Common myeloid progenitor, CD34-positive (primary cell): ENCODE measurements around the gene INA.

ENCODE experiments used
- CTCF ChIA-PET: fragments of 350-600 bp; sonication (Branson Sonifier 250); formaldehyde crosslinking; loops from one replicate; lab custom pipeline; 2021; ENCODE audit warnings: antibody characterized with exemption; lab: Charles Lee
- POLR2A ChIA-PET: fragments of 350-600 bp; sonication (Branson Sonifier 250); formaldehyde crosslinking; loops from one replicate; lab custom pipeline; 2021; ENCODE audit warnings: antibody characterized with exemption; lab: Charles Lee
- DNase-seq, 3 donors: peaks; one replicate each; pipeline versions ENCODE4 v3.0.0 to v3.0.0-alpha.2; 2013
- H3K27ac ChIP-seq, 2 experiments: 1 replicate in 1 of 2; 2 replicates in 1 of 2; pipeline ENCODE4 v1.7.0; 2013; ENCODE audit warnings: inconsistent platforms in 2 of 2, low read length in 2 of 2, mild to moderate bottlenecking in 2 of 2, low read depth in 1 of 2, moderate library complexity in 1 of 2; ENCODE audit not compliant: severe bottlenecking in 2 of 2, insufficient read depth in 1 of 2, poor library complexity in 1 of 2
- H3K27me3 ChIP-seq, 5 experiments: replicated peaks in 2 of 5; 1 replicate in 3 of 5; 2 replicates in 2 of 5; pipeline versions ENCODE4 v1.6.1 to v1.7.0; 2013; ENCODE audit warnings: low read length in 4 of 5, mild to moderate bottlenecking in 2 of 5, moderate library complexity in 2 of 5, inconsistent platforms in 1 of 5; ENCODE audit not compliant: insufficient read depth in 5 of 5, control insufficient read depth in 4 of 5
- H3K36me3 ChIP-seq, 4 experiments: 1 replicate in 2 of 4; 2 replicates in 2 of 4; pipeline versions ENCODE4 v1.6.1 to v1.7.0; 2013; ENCODE audit warnings: low read length in 3 of 4, control low read depth in 1 of 4, mild to moderate bottlenecking in 1 of 4; ENCODE audit not compliant: control insufficient read depth in 4 of 4, insufficient read depth in 4 of 4
- H3K4me1 ChIP-seq, 4 experiments: 1 replicate in 3 of 4; 2 replicates in 1 of 4; pipeline versions ENCODE4 v1.6.1 to v1.7.1; 2013; ENCODE audit warnings: low read length in 3 of 4, mild to moderate bottlenecking in 3 of 4, control low read depth in 1 of 4, inconsistent platforms in 1 of 4, moderate library complexity in 1 of 4; ENCODE audit not compliant: control insufficient read depth in 4 of 4, insufficient read depth in 4 of 4; ENCODE audit errors: control extremely low read depth in 1 of 4
- H3K4me3 ChIP-seq, 7 experiments: 1 replicate in 4 of 7; 2 replicates in 3 of 7; pipeline versions ENCODE4 v1.5.1 to v1.7.0; 2013; ENCODE audit warnings: mild to moderate bottlenecking in 7 of 7, low read length in 6 of 7, moderate library complexity in 6 of 7, inconsistent platforms in 2 of 7, low read depth in 2 of 7, control low read depth in 1 of 7; ENCODE audit not compliant: insufficient read depth in 4 of 7, control insufficient read depth in 1 of 7; ENCODE audit errors: extremely low read depth in 1 of 7
- H3K9me3 ChIP-seq, 5 experiments: 1 replicate in 4 of 5; 2 replicates in 1 of 5; pipeline versions ENCODE4 v1.6.1 to v1.7.1; 2013; ENCODE audit warnings: low read length in 4 of 5, mild to moderate bottlenecking in 2 of 5, inconsistent platforms in 1 of 5, low read depth in 1 of 5, moderate library complexity in 1 of 5; ENCODE audit not compliant: control insufficient read depth in 4 of 5, insufficient read depth in 2 of 5; ENCODE audit errors: control extremely low read depth in 1 of 5
- WGBS: methylation state at CpG from one replicate; pipeline ENCODE4 v1.1.5; 2013; ENCODE audit not compliant: insufficient coverage; 5-methylcytosine and 5-hydroxymethylcytosine counted together

The INA gene

DNA sequence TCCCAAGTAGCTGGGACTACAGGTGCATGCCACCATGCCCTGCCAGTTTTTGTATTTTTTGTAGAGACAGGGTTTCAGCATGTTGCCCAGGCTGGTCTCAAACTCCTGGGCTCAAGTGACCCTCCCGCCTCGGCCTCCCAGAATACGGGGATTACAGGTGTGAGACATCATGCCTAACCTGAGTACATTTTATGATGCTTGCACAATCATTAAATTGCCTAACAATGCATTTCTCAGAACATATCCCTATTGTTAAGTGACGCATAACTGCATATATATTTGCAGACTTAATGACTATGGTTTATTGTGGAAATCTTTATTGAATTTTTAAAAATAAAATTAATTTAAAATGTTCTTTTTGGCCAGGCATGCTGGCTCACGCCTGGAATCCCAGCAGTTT, 30.7 kb downstream of the INA start:
- H3K27me3 ChIP-seq, result no peaks in the 10 kb centered on the region
- no peaks in the 10 kb centered on the region for H3K9me3 ChIP-seq
- no peak for DNase-seq
- WGBS, result 100% methylated on average over 1 of the region's 5 CpGs
- CTCF ChIA-PET, result no interaction called here
- H3K4me3 ChIP-seq, result no peak overlapping the region
- no peaks in the 10 kb centered on the region for H3K4me1 ChIP-seq
- no peak overlapping the region for H3K27ac ChIP-seq
- peaks cover 2 to 65% (median 27%) of the 10 kb centered on the region in 4 experiments for H3K36me3 ChIP-seq
- POLR2A ChIA-PET, result no interaction called here

DNA sequence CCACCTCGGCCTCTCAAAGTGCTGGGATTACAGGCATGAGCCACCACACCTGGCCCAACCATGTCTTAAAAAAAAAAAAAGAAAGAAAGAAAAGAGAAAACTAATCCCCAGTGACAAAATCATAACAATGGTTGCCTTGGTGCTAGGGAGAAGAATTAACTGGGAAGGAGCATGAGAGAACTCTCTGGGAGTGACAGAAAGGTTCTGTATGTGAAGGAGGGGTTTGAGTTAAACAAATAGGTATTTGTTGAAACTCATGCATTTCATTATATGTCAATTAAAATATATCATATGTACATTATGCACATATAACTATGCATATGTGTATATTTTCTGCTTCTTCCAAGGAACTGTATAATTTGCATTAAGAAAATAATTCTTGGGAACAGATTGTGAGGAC, 33.3 kb downstream of the INA start:
- no peaks in the 10 kb centered on the region for H3K4me1 ChIP-seq
- no peak overlapping the region for H3K4me3 ChIP-seq
- WGBS, result no CpG with 5 or more reads among the region's 1 CpG
- no peaks in the 10 kb centered on the region for H3K9me3 ChIP-seq
- no peak for DNase-seq
- POLR2A ChIA-PET, result no interaction called here
- CTCF ChIA-PET, result no interaction called here
- H3K27me3 ChIP-seq, result no peaks in the 10 kb centered on the region
- peaks cover 2 to 67% (median 31%) of the 10 kb centered on the region in 4 experiments for H3K36me3 ChIP-seq
- no peak overlapping the region for H3K27ac ChIP-seq

- no peak overlapping the region for H3K4me3 ChIP-seq
- no peaks in the 10 kb centered on the region for H3K9me3 ChIP-seq
- ChIA-PET CTCF (no interaction called here), POLR2A (interaction anchor here (0.7 kb wide), 1 partner anchor 59 kb away, joined by 3 read pairs; no protein-coding TSS in a partner anchor)
- H3K27me3 ChIP-seq, result no peaks in the 10 kb centered on the region
- no peak overlapping the region for H3K27ac ChIP-seq
- peaks cover 5 to 41% (median 29%) of the 10 kb centered on the region in 4 experiments for H3K36me3 ChIP-seq
- no peak for DNase-seq
- no peaks in the 10 kb centered on the region for H3K4me1 ChIP-seq
Measured at GRCh38 chr10:103316087-103316486, 39.1 kb downstream of the INA start.

DNA sequence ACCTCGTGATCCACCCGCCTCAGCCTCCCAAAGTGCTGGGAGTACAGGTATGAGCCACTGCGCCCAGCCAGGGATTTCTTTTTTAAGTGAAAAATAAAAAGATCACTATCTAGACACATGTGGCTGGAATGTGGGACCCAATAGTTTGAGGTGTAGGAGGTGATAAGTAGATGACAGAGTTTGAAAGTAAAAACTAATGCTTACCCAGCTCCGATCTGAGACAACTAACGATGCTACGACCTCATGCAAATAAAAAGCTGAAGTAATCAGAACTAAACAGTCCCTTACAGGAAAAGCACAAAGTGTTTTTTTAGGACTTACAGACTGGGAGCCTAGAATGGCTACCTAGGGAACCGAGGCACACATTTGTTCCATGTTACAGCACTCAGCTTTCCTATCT, 51.0 kb downstream of the INA start:
- DNase-seq, result no peak
- WGBS, result 100% methylated on average over 3 of the region's 7 CpGs
- H3K36me3 ChIP-seq, result peaks cover 0 to 47% (median 26%) of the 10 kb centered on the region in 4 experiments
- ChIA-PET CTCF (no interaction called here), POLR2A (no interaction called here)
- H3K4me3 ChIP-seq, result no peak overlapping the region
- H3K27ac ChIP-seq, result no peak overlapping the region
- no peaks in the 10 kb centered on the region for H3K27me3 ChIP-seq
- H3K4me1 ChIP-seq, result no peaks in the 10 kb centered on the region
- no peaks in the 10 kb centered on the region for H3K9me3 ChIP-seq

DNA sequence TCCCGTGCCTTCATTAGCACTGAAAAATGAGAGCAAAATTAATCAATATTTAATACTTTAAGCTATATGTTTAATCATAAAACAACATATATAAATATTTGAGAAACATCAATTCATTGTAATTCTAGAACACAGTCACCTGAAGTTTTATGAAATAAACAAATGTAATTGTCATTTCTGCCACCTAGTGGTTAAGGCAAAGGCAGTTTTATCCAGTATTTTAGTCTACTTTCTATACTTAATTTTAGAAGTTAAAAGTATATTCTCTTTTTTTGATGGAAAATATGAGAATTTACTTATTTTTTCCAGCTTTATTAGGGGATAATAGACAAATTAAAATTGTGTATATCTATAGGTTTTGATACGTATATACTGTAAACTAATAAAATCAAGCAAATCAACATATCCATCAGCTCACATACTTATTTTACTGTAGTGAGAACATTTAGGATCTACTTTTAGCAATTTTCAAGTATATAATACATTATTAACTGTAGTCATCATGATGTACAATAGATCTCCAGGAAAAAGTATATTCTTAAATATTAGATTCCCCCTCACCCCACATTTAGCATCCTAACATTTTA, 57.1 kb downstream of the INA start:
- ChIA-PET CTCF (interaction anchor here (0.6 to 3.7 kb wide), 13 partner anchors 8 to 523 kb away, joined by 3 to 23 read pairs (median 4); partner anchors contain the start of genes CYP17A1 and PCGF6), POLR2A (interaction anchor here (0.6 kb wide), 1 partner anchor 144 kb away, joined by 5 read pairs; no protein-coding TSS in a partner anchor)
- no peak overlapping the region for H3K27ac ChIP-seq
- no peaks in the 10 kb centered on the region for H3K9me3 ChIP-seq
- peaks cover 6 to 35% (median 20%) of the 10 kb centered on the region in 4 experiments for H3K36me3 ChIP-seq
- peak; percentile 26 to 61 (median 48) for DNase-seq
- H3K4me3 ChIP-seq, result no peak overlapping the region
- WGBS, result no CpG with 5 or more reads among the region's 2 CpGs
- H3K27me3 ChIP-seq, result no peaks in the 10 kb centered on the region
- no peaks in the 10 kb centered on the region for H3K4me1 ChIP-seq

GRCh38 chr10:103334567-103334966, 57.6 kb downstream of the INA start:
- no peaks in the 10 kb centered on the region for H3K4me1 ChIP-seq
- ChIA-PET CTCF (interaction anchor here (1.1 to 3.7 kb wide), 11 partner anchors 9 to 499 kb away, joined by 3 to 23 read pairs (median 4); partner anchors contain the start of genes CYP17A1 and PCGF6), POLR2A (interaction anchor here (0.6 kb wide), 1 partner anchor 145 kb away, joined by 5 read pairs; no protein-coding TSS in a partner anchor)
- H3K4me3 ChIP-seq, result no peak overlapping the region
- no peak overlapping the region for H3K27ac ChIP-seq
- no peak for DNase-seq
- no peaks in the 10 kb centered on the region for H3K9me3 ChIP-seq
- peaks cover 6 to 40% (median 23%) of the 10 kb centered on the region in 4 experiments for H3K36me3 ChIP-seq
- H3K27me3 ChIP-seq, result no peaks in the 10 kb centered on the region

DNA sequence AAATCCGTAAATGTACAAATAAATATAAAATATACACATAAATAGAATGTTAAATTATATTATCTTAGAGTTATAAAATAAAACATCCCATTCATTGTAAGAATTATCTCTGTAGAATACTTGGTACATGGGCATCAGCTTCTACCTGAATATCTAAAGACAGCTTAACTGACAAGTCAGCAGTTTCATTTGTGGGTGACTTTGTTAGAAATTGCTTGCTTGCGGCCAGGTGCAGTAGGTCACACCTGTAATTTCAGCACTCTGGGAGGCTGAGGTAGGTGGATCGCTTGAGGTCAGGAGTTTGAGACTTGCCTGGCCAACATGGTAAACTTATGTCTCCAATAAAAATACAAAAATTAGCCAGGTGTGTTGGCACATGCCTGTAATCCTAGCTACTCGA, 59.4 kb downstream of the INA start:
- peaks cover 6 to 38% (median 20%) of the 10 kb centered on the region in 4 experiments for H3K36me3 ChIP-seq
- H3K9me3 ChIP-seq, result no peaks in the 10 kb centered on the region
- DNase-seq, result no peak
- no peaks in the 10 kb centered on the region for H3K4me1 ChIP-seq
- CTCF ChIA-PET, result interaction anchor here (1.1 to 3.7 kb wide), 3 partner anchors 15 to 500 kb away, joined by 3 to 23 read pairs (median 3); partner anchors contain the start of gene CYP17A1
- no peak overlapping the region for H3K4me3 ChIP-seq
- no peaks in the 10 kb centered on the region for H3K27me3 ChIP-seq
- POLR2A ChIA-PET, result no interaction called here
- H3K27ac ChIP-seq, result no peak overlapping the region
- no CpG with 5 or more reads among the region's 4 CpGs for WGBS
